ENCODE measurements around the gene MARK1.

GRCh38 chr1:220670365-220670764 lies 142.4 kb downstream of the MARK1 start:
- TF ChIP-seq POLR2A (IDR thresholded peaks at IDR 0.05) (no peak), CTCF (IDR thresholded peaks at IDR 0.05) (no peak)
